Choroid plexus epithelial cell (primary cell): Measurements from ENCODE around the gene CYP4V2.

Source experiments
- DNase-seq: peaks from one replicate; pipeline ENCODE4 v3.0.0-alpha.2; 2010; ENCODE audit warnings: low read depth
- H3K4me3 ChIP-seq: 2 replicates; pipeline ENCODE4 v1.5.1; 2011; ENCODE audit warnings: low read depth, mild to moderate bottlenecking, control low read depth, low read length, moderate library complexity
- TF ChIP-seq, protein P1 (sequence below): conservative IDR thresholded peaks from 2 replicates; pipeline ENCODE4 v1.5.1; 2011; ENCODE audit warnings: low read depth, mild to moderate bottlenecking, control low read depth, inconsistent platforms, low read length, moderate library complexity

CYP4V2 gene

GRCh38 chr4:186166852-186167512 lies 24.4 kb upstream of the CYP4V2 start:
- DNase-seq, result no peak
- TF ChIP-seq, protein P1, sequence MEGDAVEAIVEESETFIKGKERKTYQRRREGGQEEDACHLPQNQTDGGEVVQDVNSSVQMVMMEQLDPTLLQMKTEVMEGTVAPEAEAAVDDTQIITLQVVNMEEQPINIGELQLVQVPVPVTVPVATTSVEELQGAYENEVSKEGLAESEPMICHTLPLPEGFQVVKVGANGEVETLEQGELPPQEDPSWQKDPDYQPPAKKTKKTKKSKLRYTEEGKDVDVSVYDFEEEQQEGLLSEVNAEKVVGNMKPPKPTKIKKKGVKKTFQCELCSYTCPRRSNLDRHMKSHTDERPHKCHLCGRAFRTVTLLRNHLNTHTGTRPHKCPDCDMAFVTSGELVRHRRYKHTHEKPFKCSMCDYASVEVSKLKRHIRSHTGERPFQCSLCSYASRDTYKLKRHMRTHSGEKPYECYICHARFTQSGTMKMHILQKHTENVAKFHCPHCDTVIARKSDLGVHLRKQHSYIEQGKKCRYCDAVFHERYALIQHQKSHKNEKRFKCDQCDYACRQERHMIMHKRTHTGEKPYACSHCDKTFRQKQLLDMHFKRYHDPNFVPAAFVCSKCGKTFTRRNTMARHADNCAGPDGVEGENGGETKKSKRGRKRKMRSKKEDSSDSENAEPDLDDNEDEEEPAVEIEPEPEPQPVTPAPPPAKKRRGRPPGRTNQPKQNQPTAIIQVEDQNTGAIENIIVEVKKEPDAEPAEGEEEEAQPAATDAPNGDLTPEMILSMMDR, result no peak
- H3K4me3 ChIP-seq, result no peak overlapping the region

- no peak for DNase-seq
- TF ChIP-seq, protein P1, result no peak
- no peak overlapping the region for H3K4me3 ChIP-seq
Measured at GRCh38 chr4:186167605-186168004, 23.8 kb upstream of the CYP4V2 start.

- no peak for DNase-seq
- H3K4me3 ChIP-seq, result no peak overlapping the region
- TF ChIP-seq, protein P1, result no peak
Measured at GRCh38 chr4:186168750-186169149, 22.6 kb upstream of the CYP4V2 start.

- DNase-seq, result no peak
- H3K4me3 ChIP-seq, result no peak overlapping the region
- TF ChIP-seq, protein P1, result no peak
Measured at GRCh38 chr4:186169333-186169944, 21.9 kb upstream of the CYP4V2 start.

GRCh38 chr4:186169945-186170802 lies 21.2 kb upstream of the CYP4V2 start:
- TF ChIP-seq, protein P1, result peak; percentile 6
- no peak overlapping the region for H3K4me3 ChIP-seq
- no peak for DNase-seq

DNA sequence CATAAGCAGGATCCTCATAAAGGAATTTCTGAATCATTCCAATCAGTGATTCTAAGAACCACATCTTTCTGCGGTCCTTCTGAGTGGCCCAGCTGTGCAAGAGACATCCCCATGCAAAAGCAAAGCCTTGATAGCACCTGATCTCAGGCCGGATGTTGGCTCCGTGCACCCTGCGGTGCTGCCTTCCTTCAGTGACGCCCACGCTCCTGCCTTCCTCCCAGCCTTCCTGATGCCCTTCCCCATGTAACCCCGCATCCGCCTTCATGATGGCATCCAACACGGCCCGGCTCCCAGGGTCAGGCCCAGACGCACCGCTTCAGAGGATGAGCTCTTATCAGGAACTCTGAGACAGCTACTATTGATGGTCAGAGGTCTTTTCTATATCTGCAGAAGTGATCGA lies 20.4 kb upstream of the CYP4V2 start:
- DNase-seq, result no peak
- TF ChIP-seq, protein P1, result no peak
- H3K4me3 ChIP-seq, result no peak overlapping the region
